ENCODE data around the gene PLCB2.

The PLCB2 gene

DNA sequence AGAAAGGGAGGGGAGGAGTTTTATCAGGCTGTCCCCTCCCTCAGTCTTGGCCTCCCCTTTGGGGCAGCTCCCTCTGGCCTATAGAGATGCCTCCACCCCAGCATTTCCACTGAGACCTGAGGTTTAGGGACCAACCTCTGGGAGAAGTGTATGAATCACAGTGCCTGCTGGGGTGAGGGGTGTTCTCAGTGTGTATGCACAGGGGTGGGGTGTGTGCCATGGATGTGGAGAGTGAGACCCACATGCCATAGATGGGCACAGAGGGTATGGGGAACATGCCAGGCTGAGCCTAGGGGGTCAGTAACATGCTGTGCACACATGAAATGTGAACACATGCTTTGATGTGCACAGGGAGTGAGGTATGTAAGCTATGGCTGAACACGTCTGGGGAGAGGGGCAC lies 12.4 kb downstream of the PLCB2 start:
- no peak overlapping the region for H3K9ac ChIP-seq

DNA sequence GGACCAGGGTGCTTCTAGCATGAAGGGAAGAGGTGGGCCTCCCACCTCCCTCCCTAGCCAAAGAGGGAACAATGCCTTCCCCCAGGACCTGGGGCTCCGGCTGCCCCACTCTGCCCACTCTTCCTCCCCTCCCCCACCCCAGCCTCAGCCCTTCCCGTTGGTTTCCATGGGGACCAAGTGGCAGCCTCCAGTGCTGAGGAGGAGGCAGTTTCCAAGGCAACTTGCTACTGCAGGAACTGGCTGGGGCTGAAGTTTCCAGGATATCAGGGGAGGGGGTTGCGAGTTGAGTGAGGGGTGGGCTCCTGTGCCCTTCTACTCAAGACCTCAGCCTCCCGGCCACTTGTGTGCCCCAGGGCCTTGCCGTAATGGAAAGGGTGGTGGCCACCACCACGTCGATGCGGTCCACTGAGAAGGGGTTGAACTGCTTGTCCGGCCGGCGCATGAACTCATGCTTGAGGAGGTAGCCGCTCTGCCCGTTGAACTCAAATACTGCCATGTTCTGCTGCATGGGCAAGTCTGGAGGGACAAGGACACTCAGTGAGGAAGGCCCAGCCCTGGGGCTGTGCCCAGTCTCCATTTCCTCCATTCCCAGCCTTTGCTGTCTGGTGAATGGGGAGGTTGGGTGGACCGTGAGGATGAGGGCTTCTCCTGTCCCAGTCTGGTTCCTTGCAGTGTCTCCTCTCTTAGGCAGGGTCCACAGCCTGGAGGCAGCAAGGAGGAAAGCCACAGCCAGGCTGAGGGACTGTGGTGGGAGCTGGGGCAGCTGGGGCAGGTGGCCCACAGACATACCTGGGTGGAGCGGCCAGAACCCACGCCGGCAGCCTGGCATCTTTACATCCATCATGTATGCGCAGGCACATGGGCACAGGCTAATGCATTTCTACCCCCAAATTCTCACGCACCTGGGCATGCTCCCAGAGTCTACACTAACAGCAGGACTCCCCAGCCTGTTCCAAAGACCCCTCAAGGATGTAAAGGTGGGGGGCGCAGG lies 13.5 kb downstream of the PLCB2 start:
- Histone ChIP-seq H2AFZ (no peak overlapping the region), H3K4me2 (ENCODE audit: low read length) (no peak overlapping the region), H3K27ac (no peak overlapping the region), H3K27me3 (ENCODE audit: control insufficient read depth, insufficient read depth, low read length) (no peaks in the 10 kb centered on the region), H3K4me1 (no peaks in the 10 kb centered on the region), H3K36me3 (ENCODE audit: control insufficient read depth, insufficient read depth, low read length) (no peaks in the 10 kb centered on the region), H3K9ac (no peak overlapping the region), H3K79me2 (no peaks in the 10 kb centered on the region), H3K9me3 (ENCODE audit: control insufficient read depth, low read length) (no peaks in the 10 kb centered on the region), H3K4me3 (ENCODE audit: low read depth, low read length) (no peak overlapping the region)
- TF ChIP-seq, protein P1, sequence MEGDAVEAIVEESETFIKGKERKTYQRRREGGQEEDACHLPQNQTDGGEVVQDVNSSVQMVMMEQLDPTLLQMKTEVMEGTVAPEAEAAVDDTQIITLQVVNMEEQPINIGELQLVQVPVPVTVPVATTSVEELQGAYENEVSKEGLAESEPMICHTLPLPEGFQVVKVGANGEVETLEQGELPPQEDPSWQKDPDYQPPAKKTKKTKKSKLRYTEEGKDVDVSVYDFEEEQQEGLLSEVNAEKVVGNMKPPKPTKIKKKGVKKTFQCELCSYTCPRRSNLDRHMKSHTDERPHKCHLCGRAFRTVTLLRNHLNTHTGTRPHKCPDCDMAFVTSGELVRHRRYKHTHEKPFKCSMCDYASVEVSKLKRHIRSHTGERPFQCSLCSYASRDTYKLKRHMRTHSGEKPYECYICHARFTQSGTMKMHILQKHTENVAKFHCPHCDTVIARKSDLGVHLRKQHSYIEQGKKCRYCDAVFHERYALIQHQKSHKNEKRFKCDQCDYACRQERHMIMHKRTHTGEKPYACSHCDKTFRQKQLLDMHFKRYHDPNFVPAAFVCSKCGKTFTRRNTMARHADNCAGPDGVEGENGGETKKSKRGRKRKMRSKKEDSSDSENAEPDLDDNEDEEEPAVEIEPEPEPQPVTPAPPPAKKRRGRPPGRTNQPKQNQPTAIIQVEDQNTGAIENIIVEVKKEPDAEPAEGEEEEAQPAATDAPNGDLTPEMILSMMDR (IDR thresholded peaks at IDR 0.05): no peak

More for the DNA sequence above, 12.4 kb downstream of the PLCB2 start:
- Histone ChIP-seq H2AFZ (no peak overlapping the region), H3K27ac (no peak overlapping the region), H3K4me2 (ENCODE audit: low read length) (no peak overlapping the region), H3K4me1 (no peaks in the 10 kb centered on the region), H3K79me2 (no peaks in the 10 kb centered on the region), H3K27me3 (ENCODE audit: control insufficient read depth, insufficient read depth, low read length) (no peaks in the 10 kb centered on the region), H3K36me3 (ENCODE audit: control insufficient read depth, insufficient read depth, low read length) (no peaks in the 10 kb centered on the region), H3K9me3 (ENCODE audit: control insufficient read depth, low read length) (no peaks in the 10 kb centered on the region), H3K4me3 (ENCODE audit: low read depth, low read length) (no peak overlapping the region)
- TF ChIP-seq, protein P1 (IDR thresholded peaks at IDR 0.05): no peak

DNA sequence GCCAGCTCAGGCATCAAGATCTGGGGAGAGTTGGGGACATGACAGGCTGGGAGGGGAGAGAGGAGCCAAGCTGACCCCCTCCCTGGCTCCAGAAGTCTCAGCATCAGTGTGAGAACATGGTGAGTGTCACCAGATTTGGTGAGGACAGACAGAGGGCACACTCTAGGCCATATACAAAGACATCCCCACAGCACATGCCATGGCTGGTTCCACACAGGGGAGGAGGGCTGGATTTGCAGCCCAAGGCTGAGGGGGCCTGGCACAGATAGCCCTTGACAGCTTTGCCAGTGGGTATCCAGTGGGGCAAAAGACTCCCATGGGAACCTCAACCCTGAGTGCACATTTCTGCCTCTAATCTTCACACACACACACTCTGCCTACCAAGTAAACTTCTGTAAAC lies 14.7 kb downstream of the PLCB2 start:
- H3K4me2 ChIP-seq (ENCODE audit: low read length): no peak overlapping the region
- TF ChIP-seq, protein P1 (IDR thresholded peaks at IDR 0.05): no peak
- no peak overlapping the region for H3K27ac ChIP-seq
- no peaks in the 10 kb centered on the region for H3K9me3 ChIP-seq (ENCODE audit: control insufficient read depth, low read length)
- no peaks in the 10 kb centered on the region for H3K79me2 ChIP-seq
- H3K4me3 ChIP-seq (ENCODE audit: low read depth, low read length): no peak overlapping the region
- no peaks in the 10 kb centered on the region for H3K27me3 ChIP-seq (ENCODE audit: control insufficient read depth, insufficient read depth, low read length)
- no peaks in the 10 kb centered on the region for H3K4me1 ChIP-seq
- no peaks in the 10 kb centered on the region for H3K36me3 ChIP-seq (ENCODE audit: control insufficient read depth, insufficient read depth, low read length)
- no peak overlapping the region for H2AFZ ChIP-seq
- no peak overlapping the region for H3K9ac ChIP-seq

DNA sequence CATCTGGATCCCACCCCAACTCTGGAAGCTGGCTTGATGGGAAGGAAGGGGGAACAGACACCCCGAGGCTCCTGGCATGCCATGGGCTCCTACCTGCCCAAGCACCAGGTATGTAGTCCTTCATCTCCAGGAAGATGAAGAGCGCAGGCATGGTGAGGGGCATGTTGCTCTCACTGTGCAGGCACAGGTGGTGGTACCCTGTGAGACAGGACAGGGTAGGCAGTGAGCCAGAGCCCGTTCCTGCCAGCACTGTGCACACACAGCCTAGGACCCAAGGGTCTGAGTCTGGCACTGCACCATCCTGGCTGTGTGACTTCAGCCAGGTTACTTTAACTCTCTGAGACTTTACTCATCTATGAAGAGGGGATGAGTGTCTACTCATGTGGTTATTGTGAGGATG lies 15.5 kb downstream of the PLCB2 start:
- TF ChIP-seq, protein P1 (IDR thresholded peaks at IDR 0.05): no peak
- Histone ChIP-seq H3K9me3 (ENCODE audit: control insufficient read depth, low read length) (no peaks in the 10 kb centered on the region), H3K4me3 (ENCODE audit: low read depth, low read length) (no peak overlapping the region), H3K9ac (no peak overlapping the region), H3K36me3 (ENCODE audit: control insufficient read depth, insufficient read depth, low read length) (no peaks in the 10 kb centered on the region), H3K4me2 (ENCODE audit: low read length) (no peak overlapping the region), H3K4me1 (no peaks in the 10 kb centered on the region), H3K27ac (no peak overlapping the region), H3K79me2 (no peaks in the 10 kb centered on the region), H2AFZ (no peak overlapping the region), H3K27me3 (ENCODE audit: control insufficient read depth, insufficient read depth, low read length) (no peaks in the 10 kb centered on the region)

All from parathyroid adenoma (tissue), 2 donors.